Activated naive CD8-positive, alpha-beta T cell treated with anti-CD3 and anti-CD28 coated beads for 36 hours (primary cell): ENCODE data around the gene MOV10L1. TPM values are rescaled to one million over a fixed set of nuclear protein-coding genes. Genes with fewer than 3 reads are reported as not detected.
"Not testable (repeated sequence)": the region's sequence is repeated elsewhere in the genome, so short reads cannot be mapped to it uniquely, and the experiment has no call there.

Source experiments
- DNase-seq: peaks from one replicate; pipeline ENCODE4 v3.0.0; 2021
- H3K27ac Mint-ChIP-seq: one replicate; pipeline ENCODE4 v1.8.0; 2022; ENCODE audit warnings: mild to moderate bottlenecking, moderate library complexity, mixed read lengths
- H3K27me3 Mint-ChIP-seq: one replicate; pipeline ENCODE4 v1.8.0; 2022; ENCODE audit warnings: mild to moderate bottlenecking, mixed read lengths
- H3K36me3 Mint-ChIP-seq: one replicate; pipeline ENCODE4 v1.8.0; 2021; ENCODE audit warnings: mild to moderate bottlenecking, mixed read lengths
- H3K4me1 Mint-ChIP-seq: one replicate; pipeline ENCODE4 v1.8.0; 2021; ENCODE audit warnings: mixed read lengths
- H3K4me3 Mint-ChIP-seq: one replicate; pipeline ENCODE4 v1.8.0; 2022; ENCODE audit warnings: mild to moderate bottlenecking, moderate library complexity, mixed read lengths
- H3K9me3 Mint-ChIP-seq: one replicate; pipeline ENCODE4 v1.8.0; 2022; ENCODE audit warnings: mixed read lengths
- total RNA-seq, 2 experiments: library from RNA; stranded (reverse); gene quantifications; one replicate each; pipeline ENCODE4 v1.2.3, GENCODE V29; 2021

MOV10L1 gene
- total RNA-seq, 2 experiments from 2014 or later: 0.14 to 0.23 TPM

DNA sequence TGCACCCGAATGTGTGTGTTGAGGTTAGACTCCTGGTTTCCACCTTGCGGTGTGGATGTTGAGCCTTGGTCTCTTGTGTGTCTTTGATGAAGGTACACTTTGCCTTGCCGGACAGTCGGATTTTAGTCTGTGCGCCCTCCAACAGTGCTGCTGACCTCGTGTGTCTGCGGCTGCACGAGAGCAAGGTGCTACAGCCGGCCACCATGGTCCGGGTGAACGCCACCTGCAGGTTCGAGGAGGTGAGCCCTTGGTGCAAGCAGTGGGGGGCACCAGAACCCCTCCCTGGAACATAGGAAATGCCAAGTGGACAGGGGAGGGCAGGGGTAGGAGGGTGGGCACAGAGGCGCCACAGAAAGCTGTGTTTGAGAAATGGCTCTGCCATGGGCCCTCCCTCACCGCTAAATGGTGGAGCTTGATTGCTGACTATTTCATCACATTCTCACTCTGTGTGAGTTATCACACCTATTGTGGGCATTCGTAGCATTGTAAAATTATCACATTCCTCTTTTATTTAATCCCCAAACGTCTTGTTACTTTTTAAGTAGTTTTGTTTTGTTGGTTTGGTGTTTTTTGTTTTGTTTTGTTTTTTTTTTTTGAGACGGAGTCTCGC is 54.3 kb downstream of the MOV10L1 start:
- Mint-ChIP-seq H3K4me3 (no peak overlapping the region), H3K27ac (no peak overlapping the region), H3K27me3 (peaks cover 8% of the 10 kb centered on the region), H3K9me3 (no peaks in the 10 kb centered on the region), H3K36me3 (no peaks in the 10 kb centered on the region), H3K4me1 (peaks cover 2% of the 10 kb centered on the region)
- no peak for DNase-seq

DNA sequence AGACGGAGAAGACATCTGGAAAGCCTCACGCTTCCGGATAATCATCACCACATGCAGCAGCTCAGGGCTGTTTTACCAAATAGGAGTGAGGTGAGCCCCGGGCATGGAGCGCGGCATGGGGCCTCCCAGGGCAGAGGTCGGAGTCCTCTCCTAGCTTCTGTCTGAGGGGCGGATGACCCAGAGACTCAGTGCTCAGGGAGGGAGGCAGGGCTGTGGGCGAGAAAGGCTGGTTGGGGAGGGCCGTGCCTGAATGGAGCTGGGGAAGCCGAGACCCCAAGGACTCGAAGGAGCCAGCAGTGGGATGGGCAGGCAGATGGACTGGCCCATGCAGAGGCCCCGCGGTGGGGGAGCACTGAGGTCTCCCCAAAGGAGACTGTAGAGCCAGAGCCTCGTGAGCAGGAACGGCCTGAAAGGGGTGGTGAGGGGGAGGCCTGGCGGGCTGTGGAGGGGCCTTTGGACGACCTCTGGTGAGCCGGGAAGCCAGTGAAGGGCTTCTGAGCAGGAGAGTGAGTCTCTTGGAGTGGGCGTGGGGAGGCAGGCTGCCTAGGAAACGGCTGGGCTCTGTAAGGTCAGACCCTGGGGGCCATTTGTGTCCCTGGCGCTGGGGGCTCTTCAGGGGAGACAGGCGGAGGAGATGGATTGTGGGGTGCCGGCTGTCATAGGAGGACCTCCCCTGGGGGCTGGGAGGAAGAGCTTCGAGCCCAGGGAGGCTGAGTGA is 56.1 kb downstream of the MOV10L1 start:
- no peak for DNase-seq
- H3K27me3 Mint-ChIP-seq: no peaks in the 10 kb centered on the region
- no peaks in the 10 kb centered on the region for H3K9me3 Mint-ChIP-seq
- H3K4me3 Mint-ChIP-seq: no peak overlapping the region
- peaks cover 5% of the 10 kb centered on the region for H3K4me1 Mint-ChIP-seq
- H3K27ac Mint-ChIP-seq: no peak overlapping the region
- no peaks in the 10 kb centered on the region for H3K36me3 Mint-ChIP-seq

DNA sequence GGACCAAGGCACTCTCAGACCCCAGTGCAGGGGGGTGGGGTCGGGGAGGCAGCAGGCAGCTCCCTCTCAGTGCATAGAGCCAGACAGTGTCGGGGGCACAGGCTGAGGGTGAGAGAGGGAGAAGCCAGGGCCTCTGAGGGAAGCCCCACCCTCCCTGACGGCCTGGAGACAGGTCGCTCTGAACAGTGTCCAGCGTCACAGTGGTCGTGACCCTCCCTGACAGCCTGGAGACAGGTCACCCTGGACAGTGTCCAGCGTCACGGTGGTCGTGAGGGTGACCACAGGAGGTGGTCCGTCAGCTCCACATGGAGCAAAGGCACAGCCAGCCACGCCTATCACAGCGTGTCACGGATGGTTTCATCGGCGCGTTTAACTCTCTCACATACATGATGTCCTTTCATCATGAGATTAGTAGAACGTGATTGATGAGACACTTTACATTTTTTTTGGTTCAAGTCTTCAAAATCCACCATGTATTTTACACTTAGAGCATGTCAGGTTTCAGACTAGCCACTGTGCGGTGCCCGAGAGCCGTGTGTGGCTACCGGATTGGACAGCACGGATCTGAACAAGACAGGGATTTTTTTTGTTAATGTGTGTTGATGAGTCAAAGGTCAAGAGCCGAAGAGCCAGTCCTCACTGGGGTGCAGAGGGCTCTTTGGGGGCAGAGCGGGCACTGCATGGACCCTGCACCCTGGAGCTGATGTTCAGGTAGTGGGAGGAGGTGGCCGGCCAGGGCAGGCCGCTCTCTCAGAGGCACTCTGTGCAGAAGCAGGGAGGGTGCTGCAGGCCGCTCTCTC is 56.8 kb downstream of the MOV10L1 start:
- no peaks in the 10 kb centered on the region for H3K9me3 Mint-ChIP-seq
- no peak overlapping the region for H3K27ac Mint-ChIP-seq
- no peaks in the 10 kb centered on the region for H3K27me3 Mint-ChIP-seq
- H3K4me1 Mint-ChIP-seq: peaks cover 5% of the 10 kb centered on the region
- no peak overlapping the region for H3K4me3 Mint-ChIP-seq
- no peaks in the 10 kb centered on the region for H3K36me3 Mint-ChIP-seq
- DNase-seq: no peak

DNA sequence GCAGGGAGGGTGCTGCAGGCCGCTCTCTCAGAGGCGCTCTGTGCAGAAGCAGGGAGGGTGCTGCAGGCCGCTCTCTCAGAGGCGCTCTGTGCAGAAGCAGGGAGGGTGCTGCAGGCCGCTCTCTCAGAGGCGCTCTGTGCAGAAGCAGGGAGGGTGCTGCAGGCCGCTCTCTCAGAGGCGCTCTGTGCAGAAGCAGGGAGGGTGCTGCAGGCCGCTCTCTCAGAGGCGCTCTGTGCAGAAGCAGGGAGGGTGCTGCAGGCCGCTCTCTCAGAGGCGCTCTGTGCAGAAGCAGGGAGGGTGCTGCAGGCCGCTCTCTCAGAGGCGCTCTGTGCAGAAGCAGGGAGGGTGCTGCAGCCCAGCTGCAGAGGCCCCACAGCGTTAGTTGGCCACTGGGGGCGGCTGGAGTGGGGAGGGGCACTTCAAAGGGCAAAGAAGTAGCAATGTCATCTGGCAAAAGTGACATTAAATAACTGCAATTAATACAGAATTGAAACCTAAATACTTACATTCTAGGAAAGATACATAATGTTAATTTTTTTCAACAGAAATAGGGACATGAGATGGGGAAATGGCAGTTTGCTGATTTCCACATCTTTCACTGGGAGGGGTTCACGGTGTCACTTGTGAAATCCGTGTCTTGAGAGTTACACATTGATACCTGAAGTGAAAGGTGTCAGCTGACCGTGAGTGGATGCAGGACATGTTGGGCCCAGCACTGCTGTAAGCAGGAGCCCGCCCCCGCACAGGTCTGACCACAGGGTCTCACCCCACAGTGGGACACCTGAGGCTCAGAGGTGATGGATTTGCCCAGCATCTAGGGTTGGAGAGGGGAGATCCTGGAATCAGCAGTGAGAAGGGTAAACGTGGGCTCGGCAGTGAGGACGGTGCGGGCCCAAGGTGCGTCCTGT is 57.7 kb downstream of the MOV10L1 start:
- DNase-seq, H3K27ac Mint-ChIP-seq, H3K27me3 Mint-ChIP-seq, H3K36me3 Mint-ChIP-seq, H3K4me1 Mint-ChIP-seq, H3K9me3 Mint-ChIP-seq, H3K4me3 Mint-ChIP-seq: not testable (repeated sequence)

DNA sequence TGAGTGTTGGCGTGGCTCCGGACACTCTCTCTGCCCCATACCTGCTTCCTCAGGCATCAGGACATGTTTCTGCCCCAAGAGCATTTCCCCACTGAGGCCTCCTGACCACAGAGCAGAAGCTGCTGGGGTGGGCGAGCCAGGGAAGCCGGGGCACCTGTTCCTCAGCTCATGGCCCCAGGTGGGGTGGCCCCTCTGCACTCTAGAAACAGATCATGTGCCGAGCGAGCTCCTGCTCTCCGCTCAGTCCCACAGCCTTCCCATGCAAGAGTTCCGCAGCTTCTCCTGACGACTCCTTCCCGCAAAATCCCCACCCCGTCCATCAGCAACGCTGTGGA is 58.3 kb downstream of the MOV10L1 start:
- H3K9me3 Mint-ChIP-seq: no peaks in the 10 kb centered on the region
- no peaks in the 10 kb centered on the region for H3K36me3 Mint-ChIP-seq
- no peak overlapping the region for H3K4me3 Mint-ChIP-seq
- H3K4me1 Mint-ChIP-seq: peaks cover 5% of the 10 kb centered on the region
- DNase-seq: no peak
- H3K27me3 Mint-ChIP-seq: no peaks in the 10 kb centered on the region
- no peak overlapping the region for H3K27ac Mint-ChIP-seq

DNA sequence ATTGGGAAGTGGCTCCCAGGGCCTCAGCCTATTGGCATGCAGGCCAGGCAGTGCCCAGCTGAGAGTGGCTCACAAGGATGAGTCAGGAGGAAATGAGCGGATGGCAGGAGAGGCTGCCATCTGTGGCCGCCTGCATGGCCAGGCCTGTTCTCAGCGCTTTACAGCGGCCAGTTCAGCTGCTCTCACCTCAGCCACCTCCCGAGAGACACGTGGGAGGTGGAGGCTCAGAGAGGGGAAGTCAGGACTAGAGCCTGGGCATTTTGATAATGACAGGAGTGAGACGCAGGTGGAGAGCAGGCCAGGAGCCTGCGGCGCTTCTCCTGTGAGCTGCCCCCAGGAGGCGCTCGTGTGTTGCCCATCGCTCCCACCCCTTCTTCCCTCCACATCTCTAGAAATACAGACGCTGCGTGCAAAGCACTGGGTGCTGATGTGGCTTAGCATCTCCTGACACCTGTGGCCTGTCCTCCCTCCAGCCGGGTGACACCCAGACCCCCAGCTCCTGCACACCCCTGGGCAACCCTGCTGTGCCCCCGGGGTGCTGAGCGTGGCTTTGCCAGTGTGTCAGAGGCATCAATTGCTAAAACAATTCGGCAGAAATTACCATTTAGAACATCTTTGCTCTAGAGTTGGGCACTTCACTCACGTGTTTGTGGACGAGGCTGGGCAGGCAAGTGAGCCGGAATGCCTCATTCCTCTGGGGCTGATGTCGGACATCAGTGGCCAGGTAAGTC is 59.4 kb downstream of the MOV10L1 start:
- peak; percentile 69 for DNase-seq

DNA sequence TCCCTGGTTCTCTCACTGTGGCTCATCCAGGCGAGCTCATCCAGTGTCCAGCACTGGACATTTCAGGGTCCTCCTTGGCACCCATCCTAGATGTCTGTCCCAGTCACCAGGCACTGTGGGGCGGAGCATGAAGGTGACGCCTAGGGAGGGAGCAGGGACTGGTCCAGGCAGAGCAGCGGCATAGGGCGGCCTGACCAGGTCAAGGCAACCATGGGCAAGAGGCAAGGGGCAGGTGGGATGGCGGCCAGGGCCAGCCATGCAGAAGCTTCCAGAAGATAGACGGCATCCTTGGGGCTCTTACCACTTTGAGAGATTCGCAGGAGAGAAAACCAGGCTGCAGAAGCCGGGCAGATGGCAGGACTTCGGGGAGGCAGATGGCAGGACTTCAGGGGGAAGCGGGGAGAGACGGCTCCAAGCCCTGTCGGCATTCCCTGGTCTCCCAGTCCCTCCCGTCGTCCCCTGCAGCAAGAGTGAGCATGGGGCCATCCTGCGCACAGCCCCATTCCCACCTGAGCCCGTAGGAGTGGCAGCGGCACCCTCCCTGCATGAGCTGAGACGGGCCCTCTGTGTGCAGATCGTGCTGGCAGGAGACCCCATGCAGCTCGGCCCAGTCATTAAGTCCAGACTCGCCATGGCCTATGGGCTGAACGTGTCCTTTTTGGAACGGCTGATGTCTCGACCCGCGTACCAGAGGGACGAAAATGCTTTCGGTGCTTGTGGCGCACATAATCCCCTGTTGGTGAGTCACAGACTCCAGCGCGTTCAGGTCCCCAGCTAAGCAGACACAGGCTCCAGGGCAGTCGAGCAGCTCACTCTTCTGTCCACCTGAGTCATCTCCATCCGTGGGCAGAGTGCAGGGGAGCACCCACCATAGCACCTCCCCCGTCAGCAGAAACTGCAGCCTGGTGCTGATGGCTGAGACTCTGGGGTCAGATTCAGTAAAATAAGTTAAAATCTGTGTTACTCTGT is 60.6 kb downstream of the MOV10L1 start:
- DNase-seq: no peak
- Mint-ChIP-seq H3K27me3 (no peaks in the 10 kb centered on the region), H3K36me3 (no peaks in the 10 kb centered on the region), H3K27ac (no peak overlapping the region), H3K9me3 (no peaks in the 10 kb centered on the region), H3K4me1 (peaks cover 5% of the 10 kb centered on the region), H3K4me3 (no peak overlapping the region)

More for the DNA sequence above, 59.4 kb downstream of the MOV10L1 start:
- Mint-ChIP-seq H3K4me1 (peaks cover 5% of the 10 kb centered on the region), H3K9me3 (no peaks in the 10 kb centered on the region), H3K27ac (no peak overlapping the region), H3K36me3 (no peaks in the 10 kb centered on the region), H3K27me3 (no peaks in the 10 kb centered on the region), H3K4me3 (no peak overlapping the region)

DNA sequence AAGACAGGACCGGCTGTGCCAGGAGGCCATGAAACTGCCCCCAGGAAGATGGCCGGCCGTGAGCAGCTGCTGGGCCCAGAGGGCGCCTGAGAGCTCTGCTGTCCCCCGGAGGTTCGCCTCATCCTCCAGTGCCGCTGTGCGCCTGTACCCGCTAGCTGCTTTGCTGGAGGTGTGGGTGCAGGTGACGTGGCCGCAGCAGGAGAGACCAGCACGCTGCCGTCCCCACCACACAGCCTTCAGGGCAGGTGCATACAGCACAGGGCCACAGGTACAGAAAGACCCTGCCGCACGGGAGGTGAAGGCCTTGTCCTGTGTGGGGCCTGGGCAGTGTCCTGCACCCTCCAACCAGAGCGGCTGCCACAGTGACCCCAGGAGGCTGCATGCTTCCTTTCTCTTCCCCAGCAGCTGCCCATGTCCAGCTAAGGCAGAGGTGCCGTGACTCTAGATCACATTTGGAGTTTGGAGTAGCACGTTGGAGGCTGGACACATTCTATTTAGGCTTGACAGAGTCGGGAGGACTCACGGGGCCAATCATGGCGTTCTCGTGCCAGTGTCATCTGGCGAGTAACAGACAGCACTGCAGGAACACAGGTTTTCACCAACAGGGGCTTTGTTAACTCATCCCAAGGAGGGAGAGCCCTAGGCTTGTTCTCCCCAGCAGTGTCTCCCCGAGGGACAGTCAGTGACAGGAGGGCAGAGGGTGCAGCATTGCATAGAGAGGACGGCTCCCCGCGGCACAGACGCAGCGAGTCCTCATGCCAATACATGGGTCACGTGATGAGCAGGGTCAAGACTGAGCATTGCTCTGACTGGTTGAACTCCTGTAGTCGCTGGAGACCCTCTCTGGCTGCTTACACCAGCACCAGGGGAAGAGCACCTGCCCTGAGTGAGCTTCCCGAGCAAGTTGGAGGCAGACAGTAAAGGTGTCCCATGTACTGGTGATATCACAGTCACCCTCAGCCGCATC is 62.0 kb downstream of the MOV10L1 start:
- H3K4me1 Mint-ChIP-seq: peaks cover 5% of the 10 kb centered on the region
- H3K27ac Mint-ChIP-seq: no peak overlapping the region
- H3K9me3 Mint-ChIP-seq: no peaks in the 10 kb centered on the region
- no peak for DNase-seq
- no peaks in the 10 kb centered on the region for H3K27me3 Mint-ChIP-seq
- H3K36me3 Mint-ChIP-seq: no peaks in the 10 kb centered on the region
- no peak overlapping the region for H3K4me3 Mint-ChIP-seq

DNA sequence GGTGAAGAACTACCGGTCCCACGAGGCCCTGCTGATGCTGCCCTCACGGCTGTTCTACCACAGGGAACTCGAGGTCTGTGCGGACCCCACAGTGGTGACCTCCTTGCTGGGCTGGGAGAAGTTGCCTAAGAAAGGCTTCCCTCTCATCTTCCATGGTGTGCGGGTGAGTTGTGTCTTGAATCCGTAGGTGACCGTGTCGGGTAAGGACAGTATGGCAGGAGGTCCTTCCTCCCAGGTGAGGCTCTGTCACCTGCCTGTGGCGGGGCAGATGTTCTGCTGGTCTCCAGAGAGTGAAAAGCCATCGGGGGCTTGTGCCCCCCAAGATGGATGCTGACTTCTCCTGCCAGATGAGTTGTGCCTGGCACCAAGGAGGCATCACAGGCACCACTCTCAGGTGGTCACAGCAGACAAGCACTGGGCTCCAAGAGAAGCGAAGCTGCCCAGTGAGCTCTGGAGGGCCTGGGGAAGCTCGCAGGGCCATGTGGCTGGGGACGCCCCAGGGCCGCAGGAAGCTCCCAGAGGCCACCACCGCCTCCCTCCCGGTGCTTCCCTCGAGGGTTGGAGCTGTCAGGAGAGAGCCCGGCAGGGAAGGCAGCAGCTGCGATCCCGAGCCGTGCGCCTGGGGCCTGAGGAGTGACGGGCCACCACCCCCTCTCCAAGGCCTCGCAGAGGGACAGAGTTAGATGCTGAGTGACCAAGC is 63.4 kb downstream of the MOV10L1 start:
- Mint-ChIP-seq H3K27ac (no peak overlapping the region), H3K27me3 (no peaks in the 10 kb centered on the region), H3K9me3 (no peaks in the 10 kb centered on the region), H3K4me3 (no peak overlapping the region), H3K4me1 (peaks cover 5% of the 10 kb centered on the region), H3K36me3 (no peaks in the 10 kb centered on the region)
- DNase-seq: no peak

DNA sequence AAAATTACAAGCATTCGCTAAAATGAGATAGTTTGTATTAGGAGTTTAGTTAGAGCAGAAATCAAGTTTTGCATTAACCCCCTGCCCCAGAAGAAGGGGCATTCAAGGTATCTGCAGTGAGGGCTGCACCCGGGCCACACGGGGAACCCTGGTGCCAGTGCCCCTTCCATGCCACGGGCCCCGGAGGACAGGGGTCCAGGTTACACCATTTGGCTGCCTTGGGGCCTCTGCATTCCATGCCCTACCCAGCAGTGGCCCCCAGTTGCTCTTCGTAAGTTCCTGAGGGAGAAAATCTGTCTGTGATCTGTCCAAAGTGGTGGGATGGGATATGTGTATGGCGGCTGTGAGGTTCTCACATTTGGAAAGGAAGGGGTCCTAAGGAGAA is 63.9 kb downstream of the MOV10L1 start:
- Mint-ChIP-seq H3K9me3 (no peaks in the 10 kb centered on the region), H3K27ac (no peak overlapping the region), H3K4me1 (peaks cover 5% of the 10 kb centered on the region), H3K36me3 (no peaks in the 10 kb centered on the region), H3K27me3 (no peaks in the 10 kb centered on the region), H3K4me3 (no peak overlapping the region)
- DNase-seq: no peak

DNA sequence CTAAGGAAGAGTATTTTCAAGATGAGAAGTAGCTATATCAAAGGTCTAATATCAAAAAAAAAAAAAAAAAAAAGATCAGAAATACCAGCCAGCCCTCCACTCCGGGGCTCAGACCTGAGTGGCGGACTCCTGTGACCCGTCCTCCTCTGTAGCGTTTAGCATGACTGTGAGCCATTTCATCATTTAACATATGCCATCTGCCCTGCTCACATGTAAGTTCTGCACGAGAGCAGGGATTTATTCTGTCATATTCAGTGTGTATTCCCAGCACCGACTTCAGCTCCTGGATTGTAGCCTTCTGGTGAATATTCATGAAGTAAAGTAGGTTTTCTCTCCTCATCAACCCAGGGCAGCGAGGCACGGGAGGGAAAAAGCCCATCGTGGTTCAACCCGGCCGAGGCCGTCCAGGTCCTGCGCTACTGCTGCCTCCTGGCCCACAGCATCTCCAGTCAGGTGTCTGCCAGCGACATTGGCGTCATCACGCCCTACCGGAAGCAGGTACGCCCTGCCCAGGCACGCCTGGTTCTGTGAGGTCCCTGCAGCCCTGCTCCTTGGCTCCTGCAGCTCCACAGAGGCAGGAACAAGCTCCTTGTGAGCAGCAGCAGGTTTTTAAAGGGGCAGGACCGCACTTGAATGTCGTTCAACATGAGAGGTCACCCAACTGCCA is 68.0 kb downstream of the MOV10L1 start:
- no peaks in the 10 kb centered on the region for H3K36me3 Mint-ChIP-seq
- H3K9me3 Mint-ChIP-seq: no peaks in the 10 kb centered on the region
- H3K4me3 Mint-ChIP-seq: no peak overlapping the region
- no peak overlapping the region for H3K27ac Mint-ChIP-seq
- no peaks in the 10 kb centered on the region for H3K4me1 Mint-ChIP-seq
- no peak for DNase-seq
- no peaks in the 10 kb centered on the region for H3K27me3 Mint-ChIP-seq

DNA sequence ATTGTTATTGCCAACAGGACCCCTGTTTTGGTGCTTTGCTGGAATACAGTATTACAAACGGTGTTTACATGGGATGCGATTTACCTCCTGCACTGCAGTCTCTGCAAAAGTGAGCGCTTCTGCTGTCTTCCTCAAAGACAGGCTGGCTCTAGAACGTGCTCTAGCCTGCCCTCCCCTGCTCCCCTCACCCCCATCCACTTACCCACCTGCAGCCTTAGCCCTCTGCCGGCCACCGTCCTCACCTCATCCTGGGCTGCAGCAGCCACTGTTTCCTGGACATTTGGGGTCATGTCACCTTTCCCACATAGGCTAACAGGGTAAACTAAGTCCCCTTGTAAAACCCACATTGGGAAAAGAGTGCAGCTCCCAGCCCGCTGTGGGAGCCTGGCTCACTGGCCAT is 71.1 kb downstream of the MOV10L1 start:
- no peak for DNase-seq
- H3K27me3 Mint-ChIP-seq: no peaks in the 10 kb centered on the region
- no peaks in the 10 kb centered on the region for H3K4me1 Mint-ChIP-seq
- H3K36me3 Mint-ChIP-seq: no peaks in the 10 kb centered on the region
- H3K27ac Mint-ChIP-seq: no peak overlapping the region
- no peak overlapping the region for H3K4me3 Mint-ChIP-seq
- no peaks in the 10 kb centered on the region for H3K9me3 Mint-ChIP-seq
